SK-N-SH (cell line): Measurements from ENCODE around the gene RAB17. TPM values are rescaled to one million over a fixed set of nuclear protein-coding genes. Genes with fewer than 3 reads are reported as not detected.

Experiments used
- CTCF ChIA-PET: fragments of 300-600, 350-600 bp; formaldehyde crosslinking; extraction: SDS; loops from one replicate; lab custom pipeline; 2021; lab: Yijun Ruan, JAX
- POLR2A ChIA-PET: fragments of 350-600 bp; sonication (Branson Sonifier 250); formaldehyde crosslinking; extraction: SDS; loops from one replicate; lab custom pipeline; 2020; ENCODE audit warnings: antibody characterized with exemption, inconsistent platforms; lab: Yijun Ruan, JAX
- DNase-seq: peaks from one replicate; pipeline ENCODE4 v3.0.0; 2012
- H2AFZ ChIP-seq: fragments of 200-600 bp; sonication (generic); 2 replicates; pipeline ENCODE4 v1.8.1; 2016; ENCODE audit warnings: antibody characterized with exemption, mild to moderate bottlenecking, low read depth
- H3F3A ChIP-seq: fragments of 200-600 bp; sonication (generic); replicated peaks from 2 replicates; pipeline ENCODE3; 2016; ENCODE audit warnings: antibody characterized with exemption, mild to moderate bottlenecking; ENCODE audit not compliant: insufficient read depth
- H3K27ac ChIP-seq, 2 experiments: fragments of 200-500 bp in 1 of 2; fragments of 200-600 bp in 1 of 2; sonication (Bioruptor generic) in 1 of 2; sonication (generic), shearing (Covaris generic) in 1 of 2; 2 replicates each; pipeline versions ENCODE4 v1.5.1 to v1.6.1; 2014 to 2016; ENCODE audit warnings: low read depth in 2 of 2, inconsistent platforms in 1 of 2, low read length in 1 of 2, mild to moderate bottlenecking in 1 of 2, mixed read lengths in 1 of 2
- H3K27me3 ChIP-seq: fragments of 200-600 bp; sonication (generic), shearing (Covaris generic); 2 replicates; pipeline ENCODE4 v1.6.1; 2016; ENCODE audit warnings: mixed run types; ENCODE audit not compliant: insufficient read depth
- H3K36me3 ChIP-seq, 2 experiments: fragments of 200-500 bp in 1 of 2; fragments of 200-600 bp in 1 of 2; sonication (Bioruptor generic) in 1 of 2; sonication (generic) in 1 of 2; replicated peaks in 1 of 2; 2 replicates each; pipeline versions ENCODE3 to v1.5.1; 2014 to 2016; ENCODE audit warnings: low read length in 1 of 2, mild to moderate bottlenecking in 1 of 2; ENCODE audit not compliant: insufficient read depth in 2 of 2, control insufficient read depth in 1 of 2
- H3K4me1 ChIP-seq, 2 experiments: fragments of 200-500 bp in 1 of 2; fragments of 200-600 bp in 1 of 2; sonication (Bioruptor generic) in 1 of 2; sonication (generic), shearing (Covaris generic) in 1 of 2; 2 replicates each; pipeline versions ENCODE4 v1.5.1 to v1.6.1; 2014 to 2016; ENCODE audit warnings: low read depth in 1 of 2, low read length in 1 of 2, mixed run types in 1 of 2; ENCODE audit not compliant: insufficient read depth in 2 of 2, control insufficient read depth in 1 of 2
- H3K4me2 ChIP-seq: fragments of 200-600 bp; sonication (generic), shearing (Covaris generic); 2 replicates; pipeline ENCODE4 v1.6.1; 2017; ENCODE audit warnings: mixed run types
- H3K4me3 ChIP-seq, 2 experiments: fragments of 200-500 bp in 1 of 2; fragments of 200-600 bp in 1 of 2; sonication (Bioruptor generic) in 1 of 2; sonication (generic), shearing (Covaris generic) in 1 of 2; 2 replicates each; pipeline versions ENCODE4 v1.5.1 to v1.8.1; 2014 to 2016; ENCODE audit warnings: low read depth in 2 of 2, inconsistent platforms in 1 of 2, low read length in 1 of 2, mild to moderate bottlenecking in 1 of 2, mixed read lengths in 1 of 2, moderate library complexity in 1 of 2
- H3K79me2 ChIP-seq: fragments of 200-600 bp; sonication (generic); 2 replicates; pipeline ENCODE4 v1.8.1; 2017; ENCODE audit warnings: mild to moderate bottlenecking; ENCODE audit not compliant: insufficient read depth
- H3K9ac ChIP-seq: fragments of 200-600 bp; sonication (generic); 2 replicates; pipeline ENCODE4 v1.6.1; 2017; ENCODE audit warnings: mixed run types
- H3K9me2 ChIP-seq: fragments of 200-600 bp; sonication (generic); 2 replicates; pipeline ENCODE4 v1.6.1; 2017; ENCODE audit warnings: mixed run types
- H3K9me3 ChIP-seq: fragments of 200-600 bp; sonication (generic); 2 replicates; pipeline ENCODE4 v1.6.1; 2017; ENCODE audit warnings: mixed run types, mild to moderate bottlenecking, moderate library complexity
- H4K20me1 ChIP-seq: fragments of 200-600 bp; sonication (generic); 2 replicates; pipeline ENCODE4 v1.6.1; 2017; ENCODE audit warnings: mild to moderate bottlenecking, mixed run types; ENCODE audit not compliant: insufficient read depth
- EP300 ChIP-seq, 2 experiments: IDR thresholded peaks; 2 replicates each; pipeline versions ENCODE4 v1.4.0 to v1.6.1; 2012; ENCODE audit warnings: borderline replicate concordance in 1 of 2, low read depth in 1 of 2, low read length in 1 of 2
- REST ChIP-seq: IDR thresholded peaks from 2 replicates; pipeline ENCODE4 v1.6.1; 2012; ENCODE audit warnings: mild to moderate bottlenecking, low read depth, low read length, moderate library complexity
- SIN3A ChIP-seq: IDR thresholded peaks from 2 replicates; pipeline ENCODE4 v1.6.1; 2012; ENCODE audit warnings: low read depth, mild to moderate bottlenecking, low read length, moderate library complexity, borderline replicate concordance
- WGBS: methylation state at CpG from one replicate; pipeline ENCODE4 v1.1.6; 2017; ENCODE audit warnings: low lambda C conversion rate; 5-methylcytosine and 5-hydroxymethylcytosine counted together
- polyA plus RNA-seq, 3 experiments: library from polyadenylated mRNA; depleted of rRNA; stranded (reverse); fragments of >200 nt; gene quantifications; 2 replicates each; pipeline ENCODE4 v1.2.3, GENCODE V29; 2012

The RAB17 gene
- polyA plus RNA-seq, 1 of the 3 experiments (the other 2 are of a cell fraction) = 0.10 TPM

GRCh38 chr2:237547841-237548416, 42.6 kb downstream of the RAB17 start:
- H3K4me3 ChIP-seq = no peak overlapping the region
- peaks cover 16% of the 10 kb centered on the region for H3F3A ChIP-seq
- H2AFZ ChIP-seq = no peak overlapping the region
- H3K27me3 ChIP-seq = no peaks in the 10 kb centered on the region
- peaks cover 0 to 5% of the 10 kb centered on the region in 2 experiments; a peak in 1 of 4 replicates for H3K4me1 ChIP-seq
- no peak overlapping the region for H3K9ac ChIP-seq
- TF ChIP-seq EP300 (IDR thresholded peaks at IDR 0.05; ENCODE audit: borderline replicate concordance in 1 of 2, low read depth in 1 of 2, low read length in 1 of 2) (no peak), REST (peak; percentile 71; the same call in 1 of the 2 replicates)
- H4K20me1 ChIP-seq = no peaks in the 10 kb centered on the region
- POLR2A ChIA-PET = no interaction called here
- no peaks in the 10 kb centered on the region for H3K79me2 ChIP-seq
- no peaks in the 10 kb centered on the region for H3K9me2 ChIP-seq
- H3K27ac ChIP-seq = no peak overlapping the region
- no peak overlapping the region for H3K4me2 ChIP-seq
- WGBS = 83% methylated on average over 7 of the region's 11 CpGs
- peaks cover 12 to 66% of the 10 kb centered on the region in 2 experiments for H3K36me3 ChIP-seq
- DNase-seq = no peak
- peaks cover 5% of the 10 kb centered on the region; the same call in 1 of the 2 replicates for H3K9me3 ChIP-seq
- CTCF ChIA-PET = interaction anchor here (1.5 to 4.9 kb wide), 3 partner anchors 24 to 35 kb away, joined by 4 to 19 read pairs (median 16); no protein-coding TSS in a partner anchor

GRCh38 chr2:237546876-237547395, 43.6 kb downstream of the RAB17 start:
- no peak overlapping the region for H3K4me3 ChIP-seq
- POLR2A ChIA-PET = no interaction called here
- no peaks in the 10 kb centered on the region for H3K9me2 ChIP-seq
- no peak overlapping the region for H3K27ac ChIP-seq
- 92% methylated on average over 8 of the region's 13 CpGs for WGBS
- TF ChIP-seq SIN3A = no peak
- H2AFZ ChIP-seq = no peak overlapping the region
- H3K79me2 ChIP-seq = no peaks in the 10 kb centered on the region
- peaks cover 10% of the 10 kb centered on the region for H3F3A ChIP-seq
- H4K20me1 ChIP-seq = no peaks in the 10 kb centered on the region
- H3K4me2 ChIP-seq = no peak overlapping the region
- no peaks in the 10 kb centered on the region for H3K27me3 ChIP-seq
- peaks cover 12 to 61% of the 10 kb centered on the region in 2 experiments for H3K36me3 ChIP-seq
- DNase-seq = no peak
- no peaks in the 10 kb centered on the region for H3K9me3 ChIP-seq
- H3K4me1 ChIP-seq = peaks cover 0 to 5% of the 10 kb centered on the region in 2 experiments; a peak in 1 of 4 replicates
- CTCF ChIA-PET = interaction anchor here (3.7 kb wide), 1 partner anchor 34 kb away, joined by 16 read pairs; no protein-coding TSS in a partner anchor
- H3K9ac ChIP-seq = no peak overlapping the region
